Peyer's patch (tissue), 4 donors: Measurements from ENCODE around the gene ABHD12B. TPM values are rescaled to one million over a fixed set of nuclear protein-coding genes. Genes with fewer than 3 reads are reported as not detected.

Experiments
- DNase-seq, 3 donors: peaks; one replicate each; pipeline ENCODE4 v3.0.0-alpha.2; 2017 to 2019
- H3K27ac ChIP-seq, 4 donors: fragments of 200-600 bp; sonication (generic); one replicate each; pipeline ENCODE4 v1.5.1; 2016 to 2019
- H3K27me3 ChIP-seq, 2 donors: fragments of 200-600 bp; sonication (generic); one replicate each; pipeline ENCODE4 v1.5.1; 2019
- H3K36me3 ChIP-seq, 3 donors: fragments of 200-600 bp; sonication (generic); one replicate each; pipeline ENCODE4 v1.5.1; 2016 to 2019
- H3K4me1 ChIP-seq, 4 donors: fragments of 200-600 bp; sonication (generic); one replicate each; pipeline ENCODE4 v1.5.1; 2016 to 2019
- H3K4me3 ChIP-seq, 4 donors: fragments of 200-600 bp; sonication (generic); 1 replicate in 3 of 4; 2 replicates in 1 of 4; pipeline ENCODE4 v1.5.1; 2016 to 2019; ENCODE audit warnings: mild to moderate bottlenecking in 1 of 4
- H3K9me3 ChIP-seq, 4 donors: fragments of 200-600 bp; sonication (generic); one replicate each; pipeline ENCODE4 v1.5.1; 2016 to 2019; ENCODE audit warnings: mild to moderate bottlenecking in 1 of 4
- POLR2A ChIP-seq, 2 donors: fragments of 450-650 bp; IDR thresholded peaks; one replicate each; pipeline ENCODE4 v1.5.1; 2017; ENCODE audit warnings: antibody characterized with exemption in 2 of 2, mild to moderate bottlenecking in 2 of 2, moderate library complexity in 2 of 2
- total RNA-seq, 4 donors: library from RNA; depleted of rRNA; stranded (reverse); fragments of >200 nt; gene quantifications; one replicate each; pipeline ENCODE4 v1.1.0, GENCODE V29; 2016
- TF ChIP-seq, protein P1 (sequence below), 6 experiments: fragments of 450-650 bp in 4 of 6; fragments of 200-600 bp in 2 of 6; sonication (generic) in 1 of 6; IDR thresholded peaks; one replicate each; pipeline ENCODE4 v1.5.1; 2017 to 2019; ENCODE audit warnings: antibody characterized with exemption in 6 of 6, mild to moderate bottlenecking in 3 of 6, moderate library complexity in 1 of 6

ABHD12B gene
- total RNA-seq, 4 donors from 2014 or later, result not detected

DNA sequence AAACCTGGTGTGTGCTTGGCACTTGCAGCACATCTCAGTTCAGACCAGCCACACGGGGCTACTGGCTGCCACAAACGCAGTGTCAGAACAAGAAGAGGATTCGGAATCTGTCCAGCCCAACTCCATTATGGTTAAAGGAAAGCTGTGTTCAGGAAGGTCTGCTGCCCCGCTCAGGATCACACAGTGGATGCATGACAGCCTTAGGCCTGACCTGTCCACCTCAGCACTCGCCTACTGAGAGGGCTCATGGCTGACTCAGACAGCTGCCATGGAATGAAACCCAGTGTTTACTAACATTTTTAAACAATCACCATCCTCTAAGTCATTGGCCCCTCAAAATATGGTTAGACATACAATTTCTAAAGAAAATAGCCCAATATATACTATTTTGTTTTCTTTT, 35.3 kb upstream of the ABHD12B start:
- H3K4me3 ChIP-seq, result no peak overlapping the region
- no peak for DNase-seq
- H3K9me3 ChIP-seq, result no peaks in the 10 kb centered on the region
- H3K27me3 ChIP-seq, result no peaks in the 10 kb centered on the region
- H3K4me1 ChIP-seq, result peaks cover 0 to 10% (median 2%) of the 10 kb centered on the region in 4 donors
- H3K27ac ChIP-seq, result no peak overlapping the region
- H3K36me3 ChIP-seq, result no peaks in the 10 kb centered on the region
- TF ChIP-seq, protein P1, sequence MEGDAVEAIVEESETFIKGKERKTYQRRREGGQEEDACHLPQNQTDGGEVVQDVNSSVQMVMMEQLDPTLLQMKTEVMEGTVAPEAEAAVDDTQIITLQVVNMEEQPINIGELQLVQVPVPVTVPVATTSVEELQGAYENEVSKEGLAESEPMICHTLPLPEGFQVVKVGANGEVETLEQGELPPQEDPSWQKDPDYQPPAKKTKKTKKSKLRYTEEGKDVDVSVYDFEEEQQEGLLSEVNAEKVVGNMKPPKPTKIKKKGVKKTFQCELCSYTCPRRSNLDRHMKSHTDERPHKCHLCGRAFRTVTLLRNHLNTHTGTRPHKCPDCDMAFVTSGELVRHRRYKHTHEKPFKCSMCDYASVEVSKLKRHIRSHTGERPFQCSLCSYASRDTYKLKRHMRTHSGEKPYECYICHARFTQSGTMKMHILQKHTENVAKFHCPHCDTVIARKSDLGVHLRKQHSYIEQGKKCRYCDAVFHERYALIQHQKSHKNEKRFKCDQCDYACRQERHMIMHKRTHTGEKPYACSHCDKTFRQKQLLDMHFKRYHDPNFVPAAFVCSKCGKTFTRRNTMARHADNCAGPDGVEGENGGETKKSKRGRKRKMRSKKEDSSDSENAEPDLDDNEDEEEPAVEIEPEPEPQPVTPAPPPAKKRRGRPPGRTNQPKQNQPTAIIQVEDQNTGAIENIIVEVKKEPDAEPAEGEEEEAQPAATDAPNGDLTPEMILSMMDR (IDR thresholded peaks at IDR 0.05), result no peak
- TF ChIP-seq POLR2A (IDR thresholded peaks at IDR 0.05), result no peak

DNA sequence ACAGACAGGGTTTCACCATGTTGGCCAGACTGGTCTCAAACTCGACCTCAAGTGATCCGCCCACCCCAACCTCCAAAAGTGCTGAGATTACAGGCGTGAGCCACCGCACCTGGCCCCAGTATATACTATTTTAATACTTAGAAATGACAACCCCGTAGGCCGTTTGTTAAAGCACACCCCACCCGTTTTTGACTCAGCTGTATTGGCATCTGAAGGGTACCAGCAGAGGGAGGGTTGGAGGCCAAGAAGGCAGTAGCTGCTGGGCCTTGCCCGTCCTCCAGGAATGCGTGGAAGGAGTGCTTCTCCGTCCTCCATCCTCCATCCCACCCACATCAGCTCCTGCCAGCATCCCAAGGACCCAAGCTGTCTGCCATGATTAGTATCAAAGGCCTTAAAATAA, 34.6 kb upstream of the ABHD12B start:
- H3K36me3 ChIP-seq, result no peaks in the 10 kb centered on the region
- no peak for TF ChIP-seq POLR2A (IDR thresholded peaks at IDR 0.05)
- TF ChIP-seq, protein P1 (IDR thresholded peaks at IDR 0.05), result no peak
- H3K27ac ChIP-seq, result no peak overlapping the region
- H3K27me3 ChIP-seq, result no peaks in the 10 kb centered on the region
- DNase-seq, result no peak
- peaks cover 0 to 4% (median 0%) of the 10 kb centered on the region in 4 donors for H3K4me1 ChIP-seq
- H3K9me3 ChIP-seq, result no peaks in the 10 kb centered on the region
- no peak overlapping the region for H3K4me3 ChIP-seq

DNA sequence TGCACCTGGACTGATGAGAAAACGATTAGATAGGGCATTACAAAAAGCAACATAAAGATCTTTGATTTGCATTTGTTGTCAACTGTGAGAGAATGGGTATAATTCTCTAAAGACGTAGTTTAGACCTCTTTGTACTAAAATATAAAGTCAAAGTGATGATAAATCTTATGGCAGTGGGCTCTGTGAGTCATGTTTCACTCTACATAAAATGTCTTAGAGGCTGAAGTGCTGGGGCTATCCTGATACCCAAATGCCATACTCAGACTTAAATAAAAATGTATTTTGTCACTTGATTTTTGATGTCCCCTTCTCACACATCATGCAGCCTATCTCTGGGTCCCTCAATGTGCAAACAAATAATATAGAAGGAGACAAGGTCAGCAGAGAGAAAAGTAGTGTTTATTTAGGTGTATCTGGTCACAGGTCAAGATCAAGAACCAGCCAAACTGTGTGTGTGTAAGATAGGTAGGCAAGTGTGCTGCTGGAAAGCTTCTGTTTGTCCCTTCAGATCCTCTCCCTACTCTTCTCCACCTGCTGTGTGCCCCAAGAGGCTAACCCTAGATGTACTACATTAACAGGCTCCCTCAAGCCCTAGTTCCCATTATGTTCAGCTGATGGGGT, 33.9 kb upstream of the ABHD12B start:
- peaks cover 0 to 4% (median 0%) of the 10 kb centered on the region in 4 donors for H3K4me1 ChIP-seq
- no peaks in the 10 kb centered on the region for H3K36me3 ChIP-seq
- no peak overlapping the region for H3K27ac ChIP-seq
- TF ChIP-seq POLR2A (IDR thresholded peaks at IDR 0.05), result no peak
- TF ChIP-seq, protein P1 (IDR thresholded peaks at IDR 0.05), result no peak
- H3K27me3 ChIP-seq, result no peaks in the 10 kb centered on the region
- no peaks in the 10 kb centered on the region for H3K9me3 ChIP-seq
- H3K4me3 ChIP-seq, result no peak overlapping the region
- DNase-seq, result no peak

DNA sequence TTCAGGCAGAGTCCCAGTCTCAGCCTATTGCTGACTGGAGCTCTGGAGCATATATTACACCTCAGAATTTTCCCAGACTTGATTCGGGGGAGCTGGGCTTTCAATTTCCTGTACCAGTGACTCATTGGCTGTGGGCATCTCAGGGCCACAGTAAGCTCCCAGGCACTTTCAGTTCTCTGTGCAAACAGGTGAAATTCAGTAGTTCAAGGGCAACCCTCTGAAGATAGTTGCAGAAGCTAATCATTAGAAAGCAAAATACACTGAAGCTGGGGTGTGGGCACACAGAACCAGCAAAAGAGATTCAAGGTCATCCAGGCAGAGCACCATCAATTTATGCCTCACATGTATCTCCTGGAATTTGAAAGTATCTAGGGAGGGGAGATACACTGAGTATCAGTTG, 32.8 kb upstream of the ABHD12B start:
- H3K27me3 ChIP-seq, result no peaks in the 10 kb centered on the region
- no peak overlapping the region for H3K27ac ChIP-seq
- no peak for TF ChIP-seq POLR2A (IDR thresholded peaks at IDR 0.05)
- TF ChIP-seq, protein P1 (IDR thresholded peaks at IDR 0.05), result no peak
- H3K9me3 ChIP-seq, result no peaks in the 10 kb centered on the region
- no peak for DNase-seq
- H3K36me3 ChIP-seq, result no peaks in the 10 kb centered on the region
- peaks cover 0 to 4% (median 0%) of the 10 kb centered on the region in 4 donors for H3K4me1 ChIP-seq
- H3K4me3 ChIP-seq, result no peak overlapping the region

DNA sequence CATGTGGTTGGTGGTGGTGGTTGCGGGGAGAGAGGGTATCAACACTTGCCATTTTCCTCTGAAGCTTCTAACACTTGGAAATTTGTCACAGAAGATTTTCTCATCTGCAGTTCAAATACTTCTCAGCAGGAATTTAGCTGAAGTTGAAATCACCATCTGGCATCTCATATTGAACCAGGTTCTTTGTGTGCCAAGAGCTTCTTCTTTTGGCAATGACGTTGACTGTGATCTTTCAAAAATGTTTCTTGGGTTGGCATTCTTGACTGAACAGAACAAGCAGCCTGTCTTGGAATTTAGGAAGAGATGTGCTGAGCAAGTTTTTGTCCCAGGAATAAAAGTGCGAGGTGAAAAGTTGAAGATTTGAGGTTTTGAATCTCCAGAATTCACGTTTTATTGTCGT, 32.2 kb upstream of the ABHD12B start:
- TF ChIP-seq, protein P1 (IDR thresholded peaks at IDR 0.05), result no peak
- TF ChIP-seq POLR2A (IDR thresholded peaks at IDR 0.05), result no peak
- Histone ChIP-seq H3K4me1 (peaks cover 0 to 4% (median 0%) of the 10 kb centered on the region in 4 donors), H3K27me3 (no peaks in the 10 kb centered on the region), H3K9me3 (no peaks in the 10 kb centered on the region), H3K36me3 (no peaks in the 10 kb centered on the region), H3K27ac (no peak overlapping the region), H3K4me3 (no peak overlapping the region)
- no peak for DNase-seq

DNA sequence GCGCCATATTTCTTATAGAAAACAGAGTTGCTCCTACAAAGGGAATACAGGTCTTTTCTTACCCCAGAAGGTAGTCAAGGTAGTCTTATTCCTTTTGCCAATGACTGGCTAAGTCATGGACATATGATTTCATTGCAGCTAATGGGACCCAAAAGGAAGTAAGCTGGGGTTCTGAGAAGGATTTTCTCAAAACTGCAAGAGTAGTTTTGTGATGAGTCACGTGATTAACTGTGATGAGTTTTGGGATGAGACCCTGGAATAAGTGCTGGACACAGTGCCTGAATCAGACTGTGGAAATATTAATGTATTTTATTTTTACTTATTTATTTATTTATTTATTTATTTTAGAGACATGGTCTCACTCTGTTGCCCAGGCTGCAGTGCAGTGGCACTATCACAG, 27.5 kb upstream of the ABHD12B start:
- DNase-seq, result no peak
- Histone ChIP-seq H3K36me3 (no peaks in the 10 kb centered on the region), H3K4me3 (no peak overlapping the region), H3K9me3 (no peaks in the 10 kb centered on the region), H3K4me1 (no peaks in the 10 kb centered on the region), H3K27me3 (no peaks in the 10 kb centered on the region), H3K27ac (no peak overlapping the region)
- TF ChIP-seq, protein P1 (IDR thresholded peaks at IDR 0.05), result no peak
- TF ChIP-seq POLR2A (IDR thresholded peaks at IDR 0.05), result no peak
